Activated naive CD4-positive, alpha-beta T cell treated with Interleukin-2 at 50 U/mL for 16 hours (primary cell): ENCODE data around the gene ABCB8.

ENCODE experiments used
- DNase-seq: peaks from one replicate; pipeline ENCODE4 v3.0.0-alpha.2; 2020

Gene ABCB8

DNA sequence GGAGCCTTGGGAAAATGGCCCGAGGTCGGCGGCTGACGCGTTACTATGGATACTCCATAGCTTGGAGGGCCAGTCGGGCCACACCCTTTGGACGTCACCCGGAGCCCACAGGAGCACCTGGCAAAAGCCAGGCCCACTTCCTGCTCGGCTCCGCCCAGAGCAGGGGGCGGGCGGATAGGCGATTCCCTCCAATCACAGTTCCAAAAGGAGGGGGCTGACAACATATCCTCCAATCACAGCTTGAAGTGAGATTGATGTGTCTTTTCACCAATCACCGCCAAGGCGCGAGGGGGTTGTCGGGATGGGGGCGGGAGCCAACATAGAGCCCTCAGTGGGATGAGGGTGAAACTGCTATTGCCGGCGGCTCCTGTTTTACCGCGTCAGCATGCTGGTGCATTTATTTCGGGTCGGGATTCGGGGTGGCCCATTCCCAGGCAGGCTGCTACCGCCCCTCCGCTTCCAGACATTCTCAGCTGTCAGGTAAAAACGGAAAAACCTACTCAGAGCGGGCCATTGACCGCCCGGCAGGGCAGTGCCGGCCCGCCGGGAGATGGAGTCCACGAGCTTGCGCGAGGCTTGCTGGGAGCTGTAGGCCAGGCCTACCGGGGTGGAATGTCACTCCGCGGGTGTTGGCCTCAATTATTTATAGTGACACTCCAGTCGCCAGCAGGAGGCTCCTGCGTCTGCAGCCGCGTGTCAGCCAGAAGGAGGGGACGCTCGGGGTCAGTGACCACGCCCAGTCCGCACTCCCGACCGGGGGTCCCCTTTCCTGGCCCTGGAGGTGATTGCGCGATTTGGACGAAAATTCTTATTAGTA, at the start of gene ABCB8:
Gene ABCB8, plus strand, starts transcription at position 320 of the 817 bp plus-strand sequence. Its CDS starts 66 bp downstream, at position 386.
- DNase-seq, result peak; percentile 98

DNA sequence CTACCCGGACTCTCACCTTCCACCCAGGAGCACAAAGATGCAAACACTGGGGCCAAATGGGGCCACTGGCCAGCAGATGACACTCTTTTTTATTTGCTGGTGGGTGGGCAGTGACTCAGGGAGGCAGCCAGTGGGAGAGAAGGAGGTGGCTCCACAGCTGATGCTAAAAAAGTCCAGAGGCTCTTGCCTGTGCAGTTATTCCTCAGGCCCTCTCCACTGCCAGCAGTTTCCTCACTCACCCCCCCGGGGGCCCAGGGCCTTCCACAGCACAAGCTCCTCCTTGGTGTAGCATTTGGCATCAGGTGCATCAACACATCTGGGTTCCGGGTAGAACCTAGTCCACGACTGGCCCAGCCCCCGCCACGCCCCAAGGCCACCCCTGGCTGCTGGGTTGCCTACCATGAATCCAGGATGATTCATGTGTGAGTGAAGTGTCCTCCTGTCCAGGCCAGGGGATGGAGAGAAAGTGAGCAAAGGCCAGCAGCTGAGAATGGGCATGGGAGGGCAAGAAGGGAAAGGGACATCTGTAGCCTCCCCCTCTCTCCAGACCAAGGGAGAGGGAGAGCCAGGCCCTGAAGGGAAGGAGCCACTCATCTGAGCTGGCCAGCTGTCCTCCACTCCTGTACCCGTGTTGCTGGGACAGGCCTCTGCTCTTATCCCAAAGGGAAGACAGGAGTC, 48.4 kb upstream of the ABCB8 start:
- DNase-seq, result no peak

DNA sequence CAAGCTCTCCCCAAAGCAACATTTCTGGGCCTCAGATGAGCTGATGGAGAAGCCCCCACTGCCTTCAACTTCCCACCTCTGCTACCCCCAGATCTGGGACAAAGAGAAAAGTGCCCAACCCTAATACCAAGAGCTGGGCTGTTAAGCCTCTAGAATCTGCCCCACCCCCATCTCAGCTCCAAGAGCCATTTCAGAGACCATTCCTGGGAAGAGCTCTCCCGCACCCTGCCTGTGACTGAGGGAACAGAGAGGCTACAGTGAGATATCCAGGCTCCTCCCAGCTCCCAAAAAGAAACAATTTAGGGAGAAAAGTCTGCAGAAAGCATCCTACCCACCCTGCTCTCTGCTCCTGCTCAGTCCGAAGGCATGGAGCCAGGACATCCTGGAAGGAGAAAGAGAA, 47.6 kb upstream of the ABCB8 start:
- no peak for DNase-seq

DNA sequence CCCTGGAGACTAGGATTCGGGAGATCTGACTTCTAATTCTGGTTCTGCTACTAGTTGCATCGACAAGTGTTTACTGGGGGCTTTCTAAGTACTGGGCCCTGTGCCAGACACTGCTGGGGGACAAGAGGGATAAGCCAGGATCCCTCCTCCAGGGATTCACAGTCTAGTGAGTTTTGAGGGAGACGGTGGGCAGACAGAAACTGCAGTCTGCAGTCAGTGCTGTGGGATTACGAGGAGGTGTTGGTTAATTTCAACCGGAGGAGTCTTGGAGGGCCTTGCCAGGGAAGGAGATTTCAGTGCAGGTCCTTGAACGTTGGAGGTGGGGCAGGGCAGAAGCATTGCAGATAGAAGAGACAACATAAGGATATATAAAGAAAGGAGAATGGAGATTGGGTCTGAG, 46.6 kb upstream of the ABCB8 start:
- no peak for DNase-seq

DNA sequence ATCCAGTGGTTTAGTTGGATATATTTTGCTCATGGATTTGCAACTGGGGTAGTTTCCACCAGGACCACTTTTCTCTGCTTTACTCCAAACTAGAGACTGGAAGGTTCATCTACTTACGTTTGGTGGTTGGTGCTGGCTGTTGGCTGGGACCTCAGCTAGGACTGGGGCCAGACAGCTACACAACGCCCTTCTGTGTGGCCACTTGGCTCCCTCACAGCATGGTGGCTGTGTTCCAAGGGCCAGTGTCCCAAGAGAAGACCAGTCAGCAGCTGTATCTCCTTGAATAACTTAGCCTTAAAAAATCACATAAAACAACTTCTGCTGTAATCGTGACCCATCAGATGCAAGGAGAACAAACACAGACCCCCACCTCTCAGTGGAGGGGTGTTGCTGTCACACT, 45.9 kb upstream of the ABCB8 start:
- no peak for DNase-seq

DNA sequence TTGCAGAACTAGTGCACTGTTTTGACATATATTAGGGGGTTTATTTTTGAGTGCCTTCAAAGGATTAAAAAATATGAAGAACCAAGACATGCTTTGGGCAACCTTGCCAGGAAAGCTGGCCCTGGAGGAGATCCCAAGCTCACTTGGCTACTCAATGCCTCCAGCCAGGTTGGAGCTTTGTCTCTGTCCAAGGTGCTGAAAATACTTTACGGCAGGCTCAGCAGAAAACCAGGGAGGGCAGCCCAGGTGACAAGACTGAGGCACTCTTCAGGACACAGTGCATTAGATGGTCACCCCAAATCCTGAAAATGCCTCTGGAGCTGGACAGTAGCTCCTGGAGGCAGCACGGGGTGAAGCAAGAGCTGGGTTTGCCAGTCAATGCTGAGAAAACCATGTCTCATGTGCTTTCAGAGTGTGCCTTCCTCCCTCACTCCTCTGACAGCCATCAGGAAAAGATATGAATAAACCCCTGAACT, 44.3 kb upstream of the ABCB8 start:
- DNase-seq, result no peak

DNA sequence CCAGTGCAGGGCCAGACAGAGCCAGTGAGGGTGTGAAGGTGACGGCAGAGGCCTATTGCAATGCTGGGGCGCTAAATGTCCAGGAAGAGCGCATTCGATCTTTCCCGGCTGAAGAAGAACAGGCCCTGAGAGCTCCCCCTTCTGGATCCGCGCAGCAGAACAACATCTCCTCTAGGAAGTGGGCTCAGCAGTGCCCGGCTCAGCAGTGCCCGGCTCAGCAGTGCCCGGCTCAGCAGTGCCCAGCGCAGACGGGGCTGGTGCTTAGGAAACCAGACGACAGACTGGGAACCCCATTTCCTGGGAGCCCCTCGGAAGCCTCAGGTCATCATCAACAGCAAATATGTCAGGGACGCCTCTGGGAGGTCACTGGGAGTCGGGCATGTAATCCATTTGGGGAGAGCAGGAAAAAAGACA, 42.1 kb upstream of the ABCB8 start:
- peak; percentile 64 for DNase-seq

DNA sequence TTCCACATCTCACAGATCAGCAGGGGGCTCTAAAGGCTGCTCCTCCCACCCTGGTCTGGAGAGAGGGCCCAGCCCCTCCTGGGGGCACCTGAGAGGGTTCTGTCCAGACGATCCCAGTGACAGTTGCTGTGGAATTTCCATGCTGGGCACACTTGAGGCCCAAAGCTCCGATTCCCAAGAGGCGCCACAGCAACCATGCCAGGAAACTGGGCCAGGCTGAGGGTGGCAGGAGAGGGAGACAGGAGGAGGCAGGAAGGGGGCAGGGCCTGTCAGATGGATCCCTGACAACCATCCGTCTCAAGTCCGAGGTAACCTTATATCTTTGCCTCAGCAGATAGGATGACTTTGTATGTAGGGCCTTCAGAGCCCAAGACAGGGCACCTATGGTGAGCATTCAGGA, 41.7 kb upstream of the ABCB8 start:
- DNase-seq, result no peak

DNA sequence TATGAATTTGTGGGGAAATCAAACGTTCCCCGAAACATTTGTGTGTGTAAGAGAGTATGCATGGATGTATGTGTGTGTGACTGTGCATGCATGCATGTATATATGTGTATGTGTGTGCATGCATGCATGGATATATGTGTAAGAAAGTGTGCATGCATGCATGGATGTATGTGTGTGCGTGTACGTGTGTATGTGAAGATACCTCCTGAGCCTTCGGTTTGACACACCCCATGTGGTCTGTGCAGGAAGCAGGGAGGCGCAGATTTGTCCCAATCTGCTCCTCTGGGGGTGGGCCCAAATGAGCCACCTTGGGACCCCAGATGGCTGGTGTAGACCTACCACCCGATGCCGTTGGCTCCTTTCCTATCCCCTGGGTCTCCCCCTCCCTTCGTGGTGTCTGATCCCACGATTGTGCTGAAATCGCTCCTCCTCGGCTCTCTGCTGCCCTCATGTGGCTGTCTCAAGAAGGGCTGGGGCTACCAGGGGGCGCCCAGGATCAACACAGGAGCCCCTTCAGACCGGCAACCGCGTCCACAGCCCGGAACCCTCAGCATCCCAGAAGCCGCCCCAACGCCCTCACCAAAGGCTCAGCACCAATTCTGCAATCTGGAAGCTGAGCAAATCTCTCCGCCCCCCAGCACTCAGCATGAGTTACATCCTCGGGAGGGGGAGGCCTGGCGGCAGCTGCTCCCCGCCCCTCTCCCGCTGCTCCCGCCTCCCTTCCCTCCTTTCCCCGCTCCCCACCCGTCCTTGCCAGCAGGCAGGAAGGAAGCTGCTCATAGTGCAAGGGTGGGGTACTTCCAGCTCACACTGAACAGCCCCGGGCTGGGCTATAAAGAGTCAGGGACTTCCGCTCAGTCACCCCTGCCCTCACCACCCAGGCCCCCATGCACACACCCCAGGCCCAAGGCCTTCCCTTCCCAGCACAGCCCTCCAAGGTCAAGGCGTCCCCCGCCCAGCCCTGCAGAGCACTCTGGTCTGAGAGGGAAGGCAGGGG, 39.7 kb upstream of the ABCB8 start:
- peak; percentile 74 for DNase-seq

DNA sequence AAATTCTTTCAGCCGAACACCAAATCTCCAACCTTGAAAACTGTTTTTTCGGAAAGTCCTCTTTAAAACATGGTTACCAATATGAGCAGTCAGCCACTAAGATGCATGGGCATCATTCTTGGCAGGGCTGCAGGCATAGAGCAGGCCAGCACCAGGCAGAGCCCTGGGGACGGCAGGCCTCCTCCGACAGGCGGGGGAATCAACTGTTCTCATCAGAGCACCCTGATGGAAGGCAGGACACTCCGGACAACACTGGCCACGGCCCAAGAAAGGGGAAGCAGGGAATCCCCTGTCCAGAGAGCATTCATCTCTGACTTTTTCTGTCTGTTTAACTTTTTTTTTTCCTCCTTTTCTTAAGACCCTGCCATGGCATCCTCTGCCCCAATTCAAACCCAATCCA, 38.8 kb upstream of the ABCB8 start:
- no peak for DNase-seq

DNA sequence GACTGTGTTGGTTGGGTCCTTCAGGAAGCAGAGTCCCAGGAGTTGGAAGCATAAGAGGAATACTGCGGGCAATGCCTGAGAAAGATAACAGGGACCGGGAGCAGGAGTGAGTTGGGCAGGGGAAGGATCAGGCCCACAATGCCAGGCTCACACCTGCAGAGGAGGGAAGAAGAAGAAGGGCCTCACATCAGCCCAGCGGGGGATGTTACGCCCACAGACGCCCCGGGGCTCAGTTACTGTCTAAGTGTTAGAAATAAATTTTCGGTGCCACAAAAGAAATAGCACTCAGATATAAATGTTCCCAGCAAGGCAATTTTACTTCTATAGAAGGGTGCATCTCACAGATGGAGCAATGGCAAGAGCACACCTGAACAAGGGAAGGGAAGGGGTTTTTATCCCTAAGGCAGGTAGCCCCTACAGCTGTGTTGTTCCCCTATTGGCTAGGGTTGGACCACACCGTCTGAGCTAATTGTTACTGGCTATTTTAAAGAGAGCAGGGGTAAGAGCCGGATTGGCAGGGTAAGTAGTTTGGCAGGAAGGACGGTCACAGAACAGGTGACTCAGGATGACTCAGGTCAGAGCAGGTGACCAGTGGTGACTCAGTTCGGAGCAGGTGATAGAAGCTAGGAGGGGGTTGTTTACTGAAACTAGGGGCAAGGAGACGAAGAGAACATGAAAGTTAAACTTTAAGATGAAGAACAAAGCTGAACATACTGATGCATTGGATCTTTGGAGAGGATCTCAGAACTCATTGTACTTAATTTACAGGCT, 37.6 kb upstream of the ABCB8 start, which contains the start of gene NOS3:
Gene NOS3, plus strand, starts transcription at position 602 of the 771 bp plus-strand sequence. CDS start 2,787 bp downstream, outside the sequence.
- DNase-seq, result no peak

DNA sequence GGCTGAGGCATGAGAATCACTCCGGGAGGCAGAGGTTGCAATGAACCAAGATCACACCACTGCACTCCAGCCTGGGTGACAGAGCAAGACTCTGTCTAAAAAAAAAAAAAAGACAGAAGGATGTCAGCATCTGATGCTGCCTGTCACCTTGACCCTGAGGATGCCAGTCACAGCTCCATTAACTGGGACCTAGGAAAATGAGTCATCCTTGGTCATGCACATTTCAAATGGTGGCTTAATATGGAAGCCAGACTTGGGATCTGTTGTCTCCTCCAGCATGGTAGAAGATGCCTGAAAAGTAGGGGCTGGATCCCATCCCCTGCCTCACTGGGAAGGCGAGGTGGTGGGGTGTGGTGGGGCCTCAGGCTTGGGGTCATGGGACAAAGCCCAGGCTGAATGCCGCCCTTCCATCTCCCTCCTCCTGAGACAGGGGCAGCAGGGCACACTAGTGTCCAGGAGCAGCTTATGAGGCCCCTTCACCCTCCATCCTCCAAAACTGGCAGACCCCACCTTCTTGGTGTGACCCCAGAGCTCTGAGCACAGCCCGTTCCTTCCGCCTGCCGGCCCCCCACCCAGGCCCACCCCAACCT, 36.1 kb upstream of the ABCB8 start:
- DNase-seq, result no peak

DNA sequence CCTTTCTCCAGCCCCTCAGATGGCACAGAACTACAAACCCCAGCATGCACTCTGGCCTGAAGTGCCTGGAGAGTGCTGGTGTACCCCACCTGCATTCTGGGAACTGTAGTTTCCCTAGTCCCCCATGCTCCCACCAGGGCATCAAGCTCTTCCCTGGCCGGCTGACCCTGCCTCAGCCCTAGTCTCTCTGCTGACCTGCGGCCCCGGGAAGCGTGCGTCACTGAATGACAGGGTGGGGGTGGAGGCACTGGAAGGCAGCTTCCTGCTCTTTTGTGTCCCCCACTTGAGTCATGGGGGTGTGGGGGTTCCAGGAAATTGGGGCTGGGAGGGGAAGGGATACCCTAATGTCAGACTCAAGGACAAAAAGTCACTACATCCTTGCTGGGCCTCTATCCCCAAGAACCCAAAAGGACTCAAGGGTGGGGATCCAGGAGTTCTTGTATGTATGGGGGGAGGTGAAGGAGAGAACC, 35.4 kb upstream of the ABCB8 start:
- DNase-seq, result no peak

DNA sequence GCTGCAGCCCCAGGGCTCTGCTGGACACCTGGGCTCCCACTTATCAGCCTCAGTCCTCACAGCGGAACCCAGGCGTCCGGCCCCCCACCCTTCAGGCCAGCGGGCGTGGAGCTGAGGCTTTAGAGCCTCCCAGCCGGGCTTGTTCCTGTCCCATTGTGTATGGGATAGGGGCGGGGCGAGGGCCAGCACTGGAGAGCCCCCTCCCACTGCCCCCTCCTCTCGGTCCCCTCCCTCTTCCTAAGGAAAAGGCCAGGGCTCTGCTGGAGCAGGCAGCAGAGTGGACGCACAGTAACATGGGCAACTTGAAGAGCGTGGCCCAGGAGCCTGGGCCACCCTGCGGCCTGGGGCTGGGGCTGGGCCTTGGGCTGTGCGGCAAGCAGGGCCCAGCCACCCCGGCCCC, 34.7 kb upstream of the ABCB8 start:
- no peak for DNase-seq

DNA sequence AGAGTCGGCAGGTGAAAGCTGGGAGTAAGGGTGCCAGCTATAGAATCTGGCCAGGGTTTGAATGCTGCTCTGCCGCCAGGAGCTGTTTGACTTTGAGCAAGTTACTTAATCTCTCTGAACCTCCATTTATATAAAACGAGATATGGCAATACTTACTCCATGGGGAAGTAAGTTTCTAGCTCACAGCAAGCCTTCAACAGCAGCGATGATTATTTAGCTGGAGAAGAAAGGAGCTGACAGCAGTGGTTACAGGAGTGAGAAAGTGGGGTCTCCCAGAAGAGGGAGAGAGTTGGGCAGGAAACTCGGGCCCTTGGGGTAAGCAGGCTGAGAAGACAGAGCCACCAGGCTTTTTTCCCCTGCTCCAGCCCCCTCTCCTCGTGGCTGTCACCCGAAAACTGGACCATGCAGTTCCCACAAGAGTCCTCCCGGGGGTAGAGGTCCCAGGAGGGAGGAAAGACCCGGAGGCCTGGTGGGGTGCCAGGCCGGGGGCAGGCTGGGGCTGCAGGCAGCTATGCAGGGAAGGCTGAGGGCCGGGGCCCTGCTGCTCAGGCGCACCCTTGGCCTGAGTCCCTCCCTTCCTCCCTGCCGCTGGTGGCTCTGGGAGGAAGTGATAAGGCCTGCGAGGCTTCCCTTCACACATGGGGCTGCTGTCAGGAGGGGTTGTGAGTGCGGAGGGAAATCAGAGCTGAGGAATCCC, 34.0 kb upstream of the ABCB8 start:
- no peak for DNase-seq

DNA sequence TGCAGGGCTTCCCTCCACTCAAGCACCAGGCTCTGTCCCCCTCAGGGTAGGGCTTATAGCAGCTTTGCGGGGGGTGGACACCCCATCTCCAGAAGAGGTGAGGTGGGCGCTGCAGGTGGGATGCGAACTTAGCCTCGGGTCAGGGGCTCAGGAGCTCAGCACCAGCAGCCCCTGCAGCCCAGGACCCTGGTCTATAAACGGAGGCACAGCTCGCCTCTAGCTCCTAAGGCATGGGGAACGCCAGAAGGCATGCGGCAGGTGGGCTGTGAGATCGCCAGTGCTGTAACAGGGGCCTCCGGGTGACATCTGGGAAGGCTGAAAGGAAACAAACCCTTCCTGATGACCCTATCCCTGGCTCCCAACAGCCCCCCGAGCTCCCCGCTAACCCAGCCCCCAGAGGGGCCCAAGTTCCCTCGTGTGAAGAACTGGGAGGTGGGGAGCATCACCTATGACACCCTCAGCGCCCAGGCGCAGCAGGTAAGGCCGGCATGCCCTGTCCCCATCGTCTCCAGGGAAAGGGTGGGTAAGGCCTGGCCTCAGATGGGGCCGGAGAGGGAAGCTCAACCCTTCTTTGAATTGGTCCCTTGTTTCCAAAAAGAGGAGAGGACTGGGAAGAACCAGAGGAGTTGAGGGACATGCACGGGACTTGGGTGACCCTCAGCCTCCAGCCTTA, 33.3 kb upstream of the ABCB8 start:
- DNase-seq, result no peak

DNA sequence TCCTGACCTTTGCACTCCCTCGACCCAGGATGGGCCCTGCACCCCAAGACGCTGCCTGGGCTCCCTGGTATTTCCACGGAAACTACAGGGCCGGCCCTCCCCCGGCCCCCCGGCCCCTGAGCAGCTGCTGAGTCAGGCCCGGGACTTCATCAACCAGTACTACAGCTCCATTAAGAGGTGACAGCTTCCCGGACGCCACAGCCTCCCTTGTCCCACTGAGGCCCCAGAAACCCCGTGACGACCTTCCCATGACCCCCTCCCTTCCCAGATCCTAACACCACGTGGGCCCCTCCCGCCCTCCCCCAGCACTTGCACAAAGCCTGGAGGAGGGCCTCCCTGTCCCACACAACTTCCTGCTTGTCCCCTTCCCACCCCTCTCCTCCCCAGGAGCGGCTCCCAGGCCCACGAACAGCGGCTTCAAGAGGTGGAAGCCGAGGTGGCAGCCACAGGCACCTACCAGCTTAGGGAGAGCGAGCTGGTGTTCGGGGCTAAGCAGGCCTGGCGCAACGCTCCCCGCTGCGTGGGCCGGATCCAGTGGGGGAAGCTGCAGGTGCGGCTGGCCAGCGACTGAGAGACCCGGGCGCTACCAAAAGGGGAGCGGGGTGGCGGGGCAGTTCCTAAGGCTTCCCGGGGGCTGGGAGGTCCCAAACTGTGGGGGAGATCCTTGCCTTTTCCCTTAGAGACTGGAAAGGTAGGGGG, 31.7 kb upstream of the ABCB8 start:
- DNase-seq, result no peak

DNA sequence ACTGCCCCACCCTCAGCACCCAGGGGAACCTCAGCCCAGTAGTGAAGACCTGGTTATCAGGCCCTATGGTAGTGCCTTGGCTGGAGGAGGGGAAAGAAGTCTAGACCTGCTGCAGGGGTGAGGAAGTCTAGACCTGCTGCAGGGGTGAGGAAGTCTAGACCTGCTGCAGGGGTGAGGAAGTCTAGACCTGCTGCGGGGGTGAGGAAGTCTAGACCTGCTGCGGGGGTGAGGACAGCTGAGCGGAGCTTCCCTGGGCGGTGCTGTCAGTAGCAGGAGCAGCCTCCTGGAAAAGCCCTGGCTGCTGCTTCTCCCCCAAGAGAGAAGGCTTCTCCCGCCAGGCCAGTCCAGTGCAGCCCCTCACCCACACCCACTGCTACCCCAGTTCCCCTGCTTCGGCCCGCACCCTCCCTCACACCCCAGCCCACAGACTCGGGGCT, 31.2 kb upstream of the ABCB8 start:
- DNase-seq, result no peak

DNA sequence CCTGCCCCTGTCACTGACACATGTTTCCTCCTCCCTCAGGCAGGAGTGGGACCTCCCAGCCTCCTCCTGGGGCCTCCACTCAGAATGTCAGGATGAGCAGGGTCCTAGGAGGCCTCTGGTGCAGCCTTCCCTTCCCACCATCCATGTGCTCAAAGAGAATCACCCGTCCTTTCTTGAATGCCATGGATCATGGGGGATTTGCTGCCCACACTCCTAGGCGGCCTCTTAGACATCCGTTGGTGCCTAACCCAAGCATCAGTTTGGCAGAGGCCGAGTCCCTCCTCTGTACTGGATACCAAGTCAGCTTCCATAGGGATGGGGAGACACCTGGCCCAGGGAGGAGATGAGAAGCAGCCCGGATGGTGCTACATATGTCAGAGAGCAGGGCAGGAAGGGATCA, 30.4 kb upstream of the ABCB8 start:
- DNase-seq, result no peak

DNA sequence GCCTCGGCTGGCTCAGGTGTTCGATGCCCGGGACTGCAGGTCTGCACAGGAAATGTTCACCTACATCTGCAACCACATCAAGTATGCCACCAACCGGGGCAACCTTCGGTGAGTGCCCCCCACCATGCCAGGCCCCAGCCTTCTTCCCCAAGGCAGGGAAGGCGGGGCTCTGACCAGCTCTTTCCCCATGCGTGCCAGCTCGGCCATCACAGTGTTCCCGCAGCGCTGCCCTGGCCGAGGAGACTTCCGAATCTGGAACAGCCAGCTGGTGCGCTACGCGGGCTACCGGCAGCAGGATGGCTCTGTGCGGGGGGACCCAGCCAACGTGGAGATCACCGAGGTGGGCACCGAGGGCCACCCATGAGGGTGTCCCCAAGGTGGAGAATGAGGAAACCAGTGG, 29.9 kb upstream of the ABCB8 start:
- no peak for DNase-seq
